T-helper 1 cell (primary cell): Measurements from ENCODE around the gene TEX12.
"Not testable (repeated sequence)": the region's sequence is repeated elsewhere in the genome, so short reads cannot be mapped to it uniquely, and the experiment has no call there.

Experiments
- DNase-seq, 5 donors: peaks; one replicate each; pipeline ENCODE4 v3.0.0-alpha.2; 2012 to 2020
- total RNA-seq, 4 donors: gene quantifications; one replicate each; lab custom pipeline; 2026; lab: John Stamatoyannopoulos, UW

TEX12 gene
- total RNA-seq: 0 to 0.39 (median 0.14) reads per million in 4 donors

- no peak for DNase-seq
Measured at GRCh38 chr11:112167145-112167544, at the start of gene TEX12. TEX12 (plus strand) TSS chr11:112167372; CDS start chr11:112169269, 1,897 bp downstream.

GRCh38 chr11:112118176-112118575 is 49.0 kb upstream of the TEX12 start:
- no peak for DNase-seq

GRCh38 chr11:112121981-112122615 is 45.1 kb upstream of the TEX12 start:
- DNase-seq: no peak

GRCh38 chr11:112123129-112123528 is 44.0 kb upstream of the TEX12 start:
- DNase-seq: no peak

GRCh38 chr11:112127056-112127455 is 40.1 kb upstream of the TEX12 start:
- DNase-seq: no peak

GRCh38 chr11:112128483-112129121 is 38.6 kb upstream of the TEX12 start:
- DNase-seq: no peak

- DNase-seq: no peak
Measured at GRCh38 chr11:112129656-112130055, 37.5 kb upstream of the TEX12 start.

GRCh38 chr11:112132737-112133136 is 34.4 kb upstream of the TEX12 start:
- no peak for DNase-seq

GRCh38 chr11:112134473-112134872 is 32.7 kb upstream of the TEX12 start:
- no peak for DNase-seq

- no peak for DNase-seq
Measured at GRCh38 chr11:112143597-112143996, 23.6 kb upstream of the TEX12 start.

GRCh38 chr11:112150517-112150916 is 16.7 kb upstream of the TEX12 start:
- no peak for DNase-seq

GRCh38 chr11:112156153-112156955 is 10.8 kb upstream of the TEX12 start:
- no peak for DNase-seq

- no peak for DNase-seq
Measured at GRCh38 chr11:112156956-112157766, 10.0 kb upstream of the TEX12 start.

- DNase-seq: no peak
Measured at GRCh38 chr11:112159098-112160065, 7.8 kb upstream of the TEX12 start.

- no peak for DNase-seq
Measured at GRCh38 chr11:112160091-112160848, 6.9 kb upstream of the TEX12 start.

GRCh38 chr11:112161012-112161411 is 6.2 kb upstream of the TEX12 start:
- DNase-seq: no peak

GRCh38 chr11:112162200-112162599 is 5.0 kb upstream of the TEX12 start:
- DNase-seq: not testable (repeated sequence)

GRCh38 chr11:112162761-112163546 is 4.2 kb upstream of the TEX12 start:
- no peak for DNase-seq

GRCh38 chr11:112163875-112164685 is 3.1 kb upstream of the TEX12 start, which contains the start of gene IL18:
IL18 (minus strand) TSS chr11:112164094; CDS start chr11:112155053, 9,041 bp downstream.
- no peak for DNase-seq
